ENCODE measurements around the gene DMWD.
"Not testable (repeated sequence)": the region's sequence is repeated elsewhere in the genome, so short reads cannot be mapped to it uniquely, and the experiment has no call there.

The DMWD gene

DNA sequence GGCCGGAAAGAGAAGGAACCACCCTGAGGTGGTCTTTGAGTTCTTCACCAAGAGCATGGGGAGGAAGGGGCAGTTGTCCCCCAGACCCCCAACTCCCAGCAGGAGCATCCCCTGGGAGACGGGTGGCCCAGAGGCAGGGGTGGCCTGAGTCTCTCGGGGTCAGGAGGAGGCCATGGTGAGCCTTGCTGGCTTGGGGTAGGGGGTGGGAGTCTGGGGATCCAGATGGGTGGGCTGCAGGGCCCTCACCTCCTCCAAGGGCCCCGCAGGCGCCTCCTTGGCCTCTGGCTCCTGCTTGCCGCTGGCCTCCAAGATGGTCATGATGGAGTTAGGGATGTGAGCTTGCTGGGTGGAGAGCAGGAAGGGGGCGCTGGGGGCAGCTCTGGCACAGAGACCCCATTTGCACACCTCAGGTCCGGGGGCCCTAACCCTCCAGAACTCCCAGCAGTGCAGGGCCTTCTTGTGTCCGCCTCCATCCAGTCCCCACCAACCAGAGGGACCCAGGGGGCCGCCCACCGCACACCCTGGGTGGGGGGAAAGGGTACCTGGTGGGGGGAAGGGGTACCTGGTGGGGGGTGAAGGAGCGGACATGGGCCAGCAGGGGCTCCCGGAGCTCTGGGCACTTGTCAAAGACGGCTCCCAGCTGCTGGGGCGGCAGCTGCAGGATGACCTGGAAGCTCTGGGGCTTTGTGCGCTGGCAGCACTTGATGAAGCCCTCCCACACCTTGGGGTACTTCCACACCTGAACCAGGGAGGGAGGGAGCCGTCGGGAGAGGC, 23.8 kb upstream of the DMWD start:
- DNase-seq = no peak

DNA sequence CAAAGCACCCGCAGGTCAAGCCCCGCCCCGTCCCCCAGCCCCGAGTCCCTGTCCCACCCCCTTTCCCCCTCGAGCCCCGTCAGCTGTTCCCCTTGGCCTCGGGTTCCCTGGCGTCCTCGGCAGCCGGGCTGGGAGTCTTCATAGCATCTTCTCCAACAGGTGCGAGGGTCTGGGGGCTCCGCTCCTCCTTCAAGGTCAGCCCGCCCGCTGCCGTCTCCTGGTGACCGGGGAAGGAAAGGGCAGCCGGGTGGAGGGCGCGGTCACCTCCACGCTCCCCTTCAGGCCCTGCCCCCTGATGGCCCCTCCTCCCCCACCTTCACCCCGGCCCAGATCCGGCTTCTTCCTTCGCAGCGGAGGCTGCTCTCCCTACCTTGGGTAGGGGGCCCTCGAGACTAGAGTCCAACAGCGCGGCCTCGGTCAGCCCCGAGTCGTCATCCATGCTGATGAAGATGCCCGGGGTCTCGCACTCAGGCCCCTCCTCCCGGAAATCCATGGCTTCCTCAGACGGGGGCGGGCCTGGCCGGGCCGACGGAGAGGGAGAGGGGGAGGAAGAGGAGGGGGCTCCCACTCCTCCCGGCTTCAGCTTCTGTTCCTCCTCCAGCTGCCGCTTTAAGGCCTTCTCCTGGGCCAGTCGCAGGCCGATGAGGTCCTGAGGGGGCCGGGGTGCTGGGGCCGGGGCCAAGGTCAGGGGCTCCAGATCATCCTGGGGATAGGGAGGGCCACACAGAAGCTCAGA, 23.0 kb upstream of the DMWD start:
- DNase-seq = no peak

DNA sequence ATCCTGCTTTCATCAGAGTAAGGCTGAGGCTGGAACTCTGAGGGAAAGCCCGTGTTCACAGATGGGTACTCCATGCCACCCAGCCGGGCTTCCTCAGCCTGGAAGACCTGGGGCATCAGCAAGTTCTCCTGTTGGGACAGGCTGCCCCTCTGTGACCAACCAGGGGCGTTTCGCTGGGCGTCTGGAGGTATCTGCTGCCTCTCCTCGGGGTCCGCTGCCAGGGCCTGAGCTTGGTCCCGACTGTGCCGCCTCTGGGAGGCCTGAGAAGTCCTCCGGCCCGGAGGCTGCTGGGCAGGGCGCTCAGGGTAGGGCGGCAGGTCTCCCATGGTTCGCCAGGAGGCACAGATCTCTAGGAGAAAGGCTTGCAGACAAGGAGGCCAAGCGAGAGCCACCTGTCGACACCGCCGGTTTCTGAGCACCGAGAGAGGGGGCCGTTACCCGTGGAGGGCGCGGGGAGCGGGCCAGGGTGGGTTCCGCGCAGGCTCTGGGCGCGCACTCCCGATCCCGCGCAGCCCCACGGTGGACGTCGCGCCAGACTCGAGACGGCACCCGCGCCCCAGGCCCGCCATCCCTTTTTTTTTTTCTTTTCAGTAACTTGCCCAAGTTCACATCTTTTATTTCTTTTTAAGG, 22.3 kb upstream of the DMWD start, which contains the start of gene RSPH6A:
TSS of gene RSPH6A (minus strand) at position 458 of the 630 bp plus-strand sequence. CDS start at position 326, 132 bp downstream.
- no peak for DNase-seq

- no peak for DNase-seq
Measured at GRCh38 chr19:45814166-45814780, 21.6 kb upstream of the DMWD start.

DNA sequence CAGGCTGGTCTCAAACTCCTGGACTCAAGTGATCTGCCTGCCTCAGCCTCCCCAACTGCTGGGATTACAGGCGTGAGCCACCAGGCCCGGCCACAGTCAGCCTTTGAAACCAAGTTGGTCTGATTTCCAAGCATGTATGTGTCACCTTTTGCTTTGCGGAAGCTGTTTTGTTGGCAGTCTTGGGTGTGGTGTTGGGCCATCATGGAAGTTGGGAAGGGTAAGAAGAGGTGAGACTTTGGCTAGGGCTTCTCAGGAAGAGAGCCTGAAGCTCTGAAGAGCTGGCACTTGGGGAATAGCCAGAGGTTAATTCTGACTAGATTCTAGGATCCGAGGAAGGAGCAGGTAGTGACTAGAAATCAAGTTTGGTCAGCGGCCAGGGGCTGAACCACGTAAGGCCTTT, 19.7 kb upstream of the DMWD start:
- no peak for DNase-seq

DNA sequence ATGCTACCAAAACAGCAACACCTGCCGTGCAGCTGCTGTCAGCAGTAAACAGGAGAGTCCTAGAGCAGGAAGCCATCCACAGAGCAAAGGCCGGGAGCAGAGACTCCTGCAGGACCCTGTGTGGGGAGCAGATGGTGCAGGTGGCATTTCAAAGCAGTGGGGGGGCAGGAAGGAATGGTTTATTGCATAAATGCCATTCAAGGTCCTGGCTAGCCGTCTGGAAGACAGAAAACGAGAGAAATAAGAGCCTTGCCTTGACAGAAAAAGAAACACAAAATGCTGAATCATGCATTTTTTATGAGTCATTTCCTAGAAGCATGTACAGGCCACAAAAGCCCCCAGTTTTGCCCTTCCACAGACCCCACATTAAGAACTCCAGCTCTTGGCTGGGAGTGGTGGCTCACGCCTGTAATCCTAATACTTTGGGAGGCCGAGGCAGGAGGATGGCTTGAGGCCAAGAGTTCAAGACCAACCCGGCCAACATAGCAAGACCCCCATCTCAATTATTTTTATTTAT, 17.1 kb upstream of the DMWD start:
- DNase-seq = peak; percentile 46 to 73 (median 69)

DNA sequence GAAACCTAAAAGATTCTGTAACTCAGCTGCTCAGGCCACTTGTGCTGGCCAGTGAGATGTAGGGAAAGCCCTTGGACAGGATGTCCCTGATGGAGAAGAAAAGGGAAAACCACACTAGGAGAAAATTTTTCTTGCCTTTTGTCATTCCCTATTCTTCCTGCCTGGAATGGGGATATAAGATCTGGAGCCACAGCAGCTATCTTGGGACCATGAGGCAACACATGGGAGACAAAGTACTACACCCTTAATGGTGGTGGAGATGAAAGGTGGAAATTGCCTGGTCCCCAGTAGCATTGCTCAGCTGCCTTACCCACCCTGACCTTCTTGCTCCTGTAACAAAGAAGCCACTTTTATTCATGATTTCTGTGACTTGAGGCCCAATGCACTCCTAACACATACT, 13.1 kb upstream of the DMWD start:
- DNase-seq = no peak

GRCh38 chr19:45804959-45805230, 12.2 kb upstream of the DMWD start:
- DNase-seq = no peak

- DNase-seq = no peak
Measured at GRCh38 chr19:45804140-45804958, 11.7 kb upstream of the DMWD start.

- DNase-seq = no peak
Measured at GRCh38 chr19:45801603-45802175, 9.0 kb upstream of the DMWD start.

GRCh38 chr19:45800070-45800553, 7.5 kb upstream of the DMWD start:
- DNase-seq = no peak

DNA sequence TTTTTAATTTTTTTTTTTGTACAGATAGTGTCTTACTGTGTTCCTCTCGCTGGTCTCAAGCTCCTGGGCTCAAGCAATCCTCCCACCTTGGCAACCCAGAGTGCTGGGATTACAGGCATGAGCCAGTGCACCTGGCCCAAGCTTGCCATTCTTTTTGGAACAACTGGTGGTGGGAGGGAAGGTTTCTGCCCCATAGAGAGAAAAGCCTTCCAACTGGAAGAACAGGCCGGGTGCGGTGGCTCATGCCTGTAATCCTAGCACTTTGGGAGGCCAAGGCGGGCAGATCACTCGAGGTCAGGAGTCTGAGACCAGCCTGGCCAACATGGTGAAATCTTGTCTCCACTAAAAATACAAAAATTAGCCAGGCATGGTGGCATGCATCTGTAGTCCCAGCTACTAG, 6.9 kb upstream of the DMWD start:
- DNase-seq = not testable (repeated sequence)

DNA sequence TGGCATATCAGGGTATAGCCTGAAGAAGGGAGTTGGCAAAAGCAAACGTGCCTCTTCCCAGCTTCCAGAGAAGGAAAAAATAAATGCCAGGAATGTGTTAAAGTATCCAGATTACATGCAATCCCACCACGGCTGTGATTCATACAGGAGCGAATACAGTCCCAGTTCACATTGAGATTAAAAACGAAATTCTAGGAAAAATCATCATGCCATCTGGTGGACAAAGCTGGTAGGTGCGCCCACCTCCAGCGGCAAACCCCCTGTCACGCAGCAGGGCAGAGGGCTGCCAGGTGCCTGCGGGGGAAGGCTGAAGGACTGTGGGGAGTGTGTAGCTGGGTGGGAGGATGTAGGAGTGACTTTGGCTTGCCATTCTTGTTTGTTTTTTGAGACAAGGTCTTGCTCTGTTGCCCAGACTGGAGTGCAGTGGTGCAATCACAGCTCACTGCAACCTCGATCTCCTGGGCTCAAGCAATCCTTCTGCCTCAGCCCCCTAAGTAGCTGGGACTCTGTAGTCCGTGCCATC, 6.4 kb upstream of the DMWD start:
- DNase-seq = peak; percentile 62 to 78 (median 70)

DNA sequence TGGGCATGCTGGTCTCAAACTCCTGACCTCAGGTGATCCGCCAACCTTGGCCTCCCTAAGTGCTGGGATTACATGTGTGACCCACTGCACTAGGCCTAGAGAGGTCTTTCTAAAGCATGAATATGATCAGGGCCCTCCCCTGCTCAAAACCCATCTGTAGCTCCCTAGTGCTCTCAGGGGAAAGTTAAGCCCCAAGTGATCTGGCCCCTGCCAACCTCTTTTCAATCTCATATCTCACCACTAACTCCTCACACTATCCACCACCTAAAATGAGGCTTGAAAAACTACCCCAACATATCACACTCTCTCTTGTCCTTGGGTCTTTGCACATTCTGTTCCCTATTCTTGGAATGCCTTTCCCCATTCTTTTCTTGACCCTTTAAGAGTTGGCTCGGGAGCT, 2.0 kb upstream of the DMWD start:
- no peak for DNase-seq

GRCh38 chr19:45793876-45794275, 1.2 kb upstream of the DMWD start:
- DNase-seq = no peak

GRCh38 chr19:45793178-45793564, 526 bp upstream of the DMWD start:
- DNase-seq = no peak

GRCh38 chr19:45791744-45792469, 738 bp downstream of the DMWD start:
- DNase-seq = peak in 1 of 3 experiments; percentile 20

DNA sequence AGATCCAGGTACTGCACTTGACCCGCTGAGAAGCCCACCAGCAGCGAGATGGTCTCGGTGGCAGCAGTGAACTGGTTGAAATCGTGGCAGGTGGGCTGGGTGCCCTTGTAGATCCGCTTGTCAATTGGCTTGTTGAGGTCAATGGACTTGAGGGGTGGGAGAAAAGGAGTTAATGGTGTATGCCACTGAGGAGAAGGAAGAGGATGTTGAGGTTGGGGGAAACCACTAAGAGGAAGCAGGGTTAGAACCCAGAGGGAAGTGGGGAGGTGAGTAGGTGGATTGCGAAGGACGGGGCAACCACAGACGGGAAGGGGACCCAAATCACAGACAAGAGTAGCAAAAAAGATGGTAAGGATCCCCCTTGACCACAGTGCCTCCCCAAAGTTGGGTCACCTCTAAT, 1.7 kb downstream of the DMWD start:
- no peak for DNase-seq

DNA sequence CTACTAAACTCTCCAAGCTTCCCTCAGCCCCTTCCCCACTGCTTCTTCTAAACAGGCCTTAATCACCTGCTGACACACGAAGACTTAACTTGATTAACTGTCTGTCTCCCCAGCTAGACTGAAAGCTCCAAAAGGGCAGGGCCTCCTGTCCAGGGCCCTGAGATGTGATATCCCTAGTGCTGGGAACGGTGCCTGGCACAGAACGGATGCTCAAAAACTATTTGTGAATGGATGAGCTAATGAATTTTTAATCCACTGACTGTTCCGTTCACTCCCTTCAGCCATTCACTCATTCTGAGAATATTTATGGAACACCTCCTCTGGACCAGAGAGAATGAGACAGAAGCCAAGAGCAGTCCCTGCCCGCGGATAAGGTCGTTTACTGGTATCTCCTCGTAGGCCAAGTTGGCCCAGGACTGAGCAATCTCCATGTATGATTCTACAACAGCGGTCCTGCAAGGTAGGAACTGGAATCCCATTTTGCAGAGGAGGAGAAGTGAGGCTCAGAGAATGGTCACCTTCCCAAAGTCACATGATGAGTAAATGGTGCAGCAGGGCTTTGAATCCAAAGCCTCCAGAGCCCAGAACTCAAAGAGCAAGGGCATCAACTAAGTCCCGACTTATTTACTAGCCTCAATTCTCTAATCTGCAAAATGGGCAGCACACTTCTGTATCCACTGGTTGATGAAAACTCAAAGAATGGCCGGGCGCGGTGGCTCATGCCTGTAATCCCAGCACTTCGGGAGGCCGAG, 3.4 kb downstream of the DMWD start:
- no peak for DNase-seq

- no peak for DNase-seq
Measured at GRCh38 chr19:45786533-45786894, 6.1 kb downstream of the DMWD start.
